Measurements from ENCODE around the gene MSI2. TPM values are rescaled to one million over a fixed set of nuclear protein-coding genes. Genes with fewer than 3 reads are reported as not detected.
A peak's percentile ranks its signal among the peaks of the same experiment; 100 is the strongest.

The MSI2 gene
- total RNA-seq, 1 donor from 2014 or later: 140 TPM

DNA sequence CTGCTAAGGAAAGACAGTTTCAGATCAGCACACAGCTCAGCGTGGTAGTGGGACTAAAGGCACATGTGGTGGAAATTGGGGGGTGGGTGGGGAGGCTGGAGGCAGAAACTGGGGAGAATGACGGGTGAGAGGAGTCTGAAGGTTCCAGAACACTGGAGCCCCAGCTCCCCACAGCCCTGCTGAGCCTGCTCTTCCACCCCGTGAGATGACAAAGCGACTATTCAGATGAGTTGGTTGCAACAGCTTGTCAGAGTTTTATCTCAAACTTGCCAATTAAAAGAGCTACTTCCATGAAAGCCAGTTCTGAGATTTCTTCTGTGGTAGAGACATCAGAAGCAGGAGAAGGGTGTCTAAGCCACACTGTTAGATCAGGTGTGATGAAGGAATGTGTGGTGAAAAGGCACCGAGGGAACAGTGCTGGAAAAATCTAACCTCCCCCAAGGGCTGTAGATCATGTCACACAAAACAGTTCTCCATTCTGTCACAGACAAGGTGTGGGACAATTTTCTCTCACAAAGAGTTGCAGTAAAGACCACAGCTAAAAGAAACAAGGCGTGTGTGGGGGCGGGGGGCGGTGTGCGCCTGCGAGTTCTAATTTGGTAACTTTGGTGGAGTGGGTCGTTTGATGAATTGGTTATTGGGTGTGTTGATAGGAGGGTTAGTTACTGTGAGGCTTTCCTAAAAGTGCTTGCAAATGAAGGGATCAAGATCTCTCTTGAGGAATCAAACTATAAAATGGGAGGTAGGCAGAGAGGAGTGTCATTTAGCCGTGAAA is 449.8 kb downstream of the MSI2 start:
- Mint-ChIP-seq H3K4me3 (no peak overlapping the region), H3K36me3 (ENCODE audit: low read depth) (peaks cover 2% of the 10 kb centered on the region), H3K27ac (ENCODE audit: unreplicated experiment) (peak overlapping the region; percentile 63), H3K4me1 (peaks cover 42% of the 10 kb centered on the region), H3K9me3 (no peaks in the 10 kb centered on the region), H3K27me3 (ENCODE audit: low read depth) (no peaks in the 10 kb centered on the region)
- TF ChIP-seq, protein P1, sequence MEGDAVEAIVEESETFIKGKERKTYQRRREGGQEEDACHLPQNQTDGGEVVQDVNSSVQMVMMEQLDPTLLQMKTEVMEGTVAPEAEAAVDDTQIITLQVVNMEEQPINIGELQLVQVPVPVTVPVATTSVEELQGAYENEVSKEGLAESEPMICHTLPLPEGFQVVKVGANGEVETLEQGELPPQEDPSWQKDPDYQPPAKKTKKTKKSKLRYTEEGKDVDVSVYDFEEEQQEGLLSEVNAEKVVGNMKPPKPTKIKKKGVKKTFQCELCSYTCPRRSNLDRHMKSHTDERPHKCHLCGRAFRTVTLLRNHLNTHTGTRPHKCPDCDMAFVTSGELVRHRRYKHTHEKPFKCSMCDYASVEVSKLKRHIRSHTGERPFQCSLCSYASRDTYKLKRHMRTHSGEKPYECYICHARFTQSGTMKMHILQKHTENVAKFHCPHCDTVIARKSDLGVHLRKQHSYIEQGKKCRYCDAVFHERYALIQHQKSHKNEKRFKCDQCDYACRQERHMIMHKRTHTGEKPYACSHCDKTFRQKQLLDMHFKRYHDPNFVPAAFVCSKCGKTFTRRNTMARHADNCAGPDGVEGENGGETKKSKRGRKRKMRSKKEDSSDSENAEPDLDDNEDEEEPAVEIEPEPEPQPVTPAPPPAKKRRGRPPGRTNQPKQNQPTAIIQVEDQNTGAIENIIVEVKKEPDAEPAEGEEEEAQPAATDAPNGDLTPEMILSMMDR (conservative IDR thresholded peaks at IDR 0.05): no peak
- no peak for DNase-seq (ENCODE audit: low read depth, low spot score)

DNA sequence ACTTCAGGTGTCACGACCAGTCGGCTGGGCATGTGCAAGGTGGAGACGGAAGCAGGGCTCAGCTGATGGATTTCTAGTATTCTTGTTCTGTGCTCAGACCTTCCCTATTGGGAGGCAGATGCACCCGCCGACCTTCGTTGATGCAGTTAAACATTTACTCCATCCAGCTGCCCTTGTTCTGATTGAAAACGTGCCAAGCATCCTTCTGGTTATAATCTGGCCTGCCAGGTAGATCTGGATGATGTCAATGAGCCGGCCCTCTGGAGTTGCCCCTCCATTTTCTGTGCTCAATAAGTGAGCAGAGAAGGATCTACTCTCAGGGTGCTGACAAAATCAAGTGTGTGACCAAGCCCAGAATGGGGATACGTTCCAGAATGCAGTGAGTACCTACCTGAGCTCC is 450.4 kb downstream of the MSI2 start:
- TF ChIP-seq, protein P1 (conservative IDR thresholded peaks at IDR 0.05): no peak
- H3K27me3 Mint-ChIP-seq (ENCODE audit: low read depth): no peaks in the 10 kb centered on the region
- peaks cover 37% of the 10 kb centered on the region for H3K4me1 Mint-ChIP-seq
- no peak for DNase-seq (ENCODE audit: low read depth, low spot score)
- peak overlapping the region; percentile 62 for H3K27ac Mint-ChIP-seq (ENCODE audit: unreplicated experiment)
- no peaks in the 10 kb centered on the region for H3K9me3 Mint-ChIP-seq
- H3K4me3 Mint-ChIP-seq: no peak overlapping the region
- H3K36me3 Mint-ChIP-seq (ENCODE audit: low read depth): peaks cover 5% of the 10 kb centered on the region

DNA sequence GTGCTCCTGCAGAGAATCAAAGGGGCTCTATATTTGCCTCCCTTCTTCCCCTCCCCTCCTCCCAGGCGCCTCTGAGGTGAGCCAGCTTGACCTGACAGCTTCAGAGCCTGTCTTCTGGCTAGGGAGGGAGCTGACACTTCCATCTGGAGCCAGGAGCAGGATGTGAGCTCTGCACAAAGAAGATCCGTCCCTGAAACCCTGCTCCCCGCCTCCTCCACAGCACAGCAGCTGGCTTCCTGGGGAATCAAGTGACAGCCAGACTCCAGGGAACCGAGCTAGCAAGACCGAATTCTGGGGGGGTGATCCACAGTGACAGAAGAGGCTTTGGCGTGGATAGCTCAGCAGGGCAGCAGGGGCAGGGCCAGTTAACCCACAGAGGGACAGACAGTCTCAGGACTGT is 451.6 kb downstream of the MSI2 start:
- Mint-ChIP-seq H3K4me1 (peaks cover 37% of the 10 kb centered on the region), H3K27me3 (ENCODE audit: low read depth) (no peaks in the 10 kb centered on the region), H3K27ac (ENCODE audit: unreplicated experiment) (peak overlapping the region; percentile 92), H3K9me3 (no peaks in the 10 kb centered on the region), H3K4me3 (peak overlapping the region; percentile 20), H3K36me3 (ENCODE audit: low read depth) (peaks cover 5% of the 10 kb centered on the region)
- DNase-seq (ENCODE audit: low read depth, low spot score): no peak
- TF ChIP-seq, protein P1 (conservative IDR thresholded peaks at IDR 0.05): no peak

DNA sequence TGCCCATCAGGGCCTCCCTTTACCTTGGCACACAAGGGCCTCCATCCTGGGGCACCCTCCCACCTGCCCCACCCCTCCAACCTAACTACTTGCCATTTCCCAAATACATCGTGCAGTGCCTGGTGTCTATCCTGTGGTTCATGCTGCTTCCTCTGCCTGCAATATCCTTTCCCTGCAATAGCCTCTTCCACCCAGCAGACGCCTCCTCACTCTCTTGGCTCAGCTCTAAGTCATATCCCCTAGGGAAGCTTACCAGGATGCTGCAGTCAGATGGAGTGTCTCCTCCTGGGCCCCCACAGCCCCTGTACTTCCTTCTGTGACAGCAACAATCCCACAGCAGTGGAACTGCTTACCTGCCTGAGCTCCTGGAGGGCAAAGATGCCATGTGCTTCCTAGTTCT is 452.1 kb downstream of the MSI2 start:
- H3K4me1 Mint-ChIP-seq: peaks cover 37% of the 10 kb centered on the region
- no peak for DNase-seq (ENCODE audit: low read depth, low spot score)
- TF ChIP-seq, protein P1 (conservative IDR thresholded peaks at IDR 0.05): no peak
- H3K27ac Mint-ChIP-seq (ENCODE audit: unreplicated experiment): peak overlapping the region; percentile 10
- no peaks in the 10 kb centered on the region for H3K27me3 Mint-ChIP-seq (ENCODE audit: low read depth)
- H3K36me3 Mint-ChIP-seq (ENCODE audit: low read depth): peaks cover 5% of the 10 kb centered on the region
- peak overlapping the region; percentile 20 for H3K4me3 Mint-ChIP-seq
- no peaks in the 10 kb centered on the region for H3K9me3 Mint-ChIP-seq

DNA sequence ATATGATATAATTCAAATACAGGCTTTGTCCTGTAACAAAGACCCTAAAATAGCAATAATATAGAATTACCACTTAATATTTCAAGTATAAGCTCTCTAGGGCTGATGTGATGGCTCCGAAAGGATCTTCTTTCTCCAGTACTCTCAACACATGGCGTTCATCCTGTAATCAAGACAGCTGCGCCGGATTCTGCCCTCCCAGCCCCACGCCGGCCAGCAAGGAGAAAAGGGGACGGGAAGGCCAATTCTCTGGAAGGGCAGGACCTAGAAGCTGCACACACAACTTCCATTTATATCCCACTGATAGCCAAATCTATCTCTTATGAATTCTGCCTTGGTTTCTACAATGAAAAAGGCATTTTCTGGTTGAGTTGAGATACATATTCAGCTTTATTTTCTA is 456.8 kb downstream of the MSI2 start:
- Mint-ChIP-seq H3K27me3 (ENCODE audit: low read depth) (no peaks in the 10 kb centered on the region), H3K9me3 (no peaks in the 10 kb centered on the region), H3K4me1 (peaks cover 11% of the 10 kb centered on the region), H3K27ac (ENCODE audit: unreplicated experiment) (no peak overlapping the region), H3K36me3 (ENCODE audit: low read depth) (peaks cover 3% of the 10 kb centered on the region), H3K4me3 (no peak overlapping the region)
- DNase-seq (ENCODE audit: low read depth, low spot score): no peak
- TF ChIP-seq, protein P1 (conservative IDR thresholded peaks at IDR 0.05): no peak

Data from neural crest cell (in vitro differentiated cells).